ENCODE measurements around the gene PHC2. TPM values are rescaled to one million over a fixed set of nuclear protein-coding genes. Genes with fewer than 3 reads are reported as not detected.

The PHC2 gene
- polyA plus RNA-seq, 1 donor from 2014 or later: 171 TPM

DNA sequence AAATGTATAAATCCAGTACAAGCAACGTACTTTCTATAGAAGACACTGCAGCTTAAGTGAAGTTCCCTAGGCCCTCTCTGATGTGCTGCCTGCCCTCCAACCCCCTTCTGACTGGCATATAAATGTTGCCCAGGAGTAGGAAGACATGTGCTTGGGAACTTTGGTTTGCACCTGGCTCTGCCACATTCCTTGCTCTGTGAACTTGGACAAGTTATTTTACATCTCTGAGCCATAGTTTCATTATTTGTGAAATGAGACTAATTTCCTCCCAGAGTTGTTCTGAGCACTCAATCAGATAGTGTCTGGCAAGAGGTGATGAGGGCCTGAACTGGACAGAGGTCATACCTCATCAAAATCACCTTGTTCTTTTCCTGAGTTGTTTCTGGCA lies 3.5 kb upstream of the PHC2 start:
- no peak for TF ChIP-seq POLR2AphosphoS5 (IDR thresholded peaks at IDR 0.05)
- no peak for TF ChIP-seq SMC3 (conservative IDR thresholded peaks at IDR 0.05; ENCODE audit: poor library complexity)
- TF ChIP-seq, protein P1, sequence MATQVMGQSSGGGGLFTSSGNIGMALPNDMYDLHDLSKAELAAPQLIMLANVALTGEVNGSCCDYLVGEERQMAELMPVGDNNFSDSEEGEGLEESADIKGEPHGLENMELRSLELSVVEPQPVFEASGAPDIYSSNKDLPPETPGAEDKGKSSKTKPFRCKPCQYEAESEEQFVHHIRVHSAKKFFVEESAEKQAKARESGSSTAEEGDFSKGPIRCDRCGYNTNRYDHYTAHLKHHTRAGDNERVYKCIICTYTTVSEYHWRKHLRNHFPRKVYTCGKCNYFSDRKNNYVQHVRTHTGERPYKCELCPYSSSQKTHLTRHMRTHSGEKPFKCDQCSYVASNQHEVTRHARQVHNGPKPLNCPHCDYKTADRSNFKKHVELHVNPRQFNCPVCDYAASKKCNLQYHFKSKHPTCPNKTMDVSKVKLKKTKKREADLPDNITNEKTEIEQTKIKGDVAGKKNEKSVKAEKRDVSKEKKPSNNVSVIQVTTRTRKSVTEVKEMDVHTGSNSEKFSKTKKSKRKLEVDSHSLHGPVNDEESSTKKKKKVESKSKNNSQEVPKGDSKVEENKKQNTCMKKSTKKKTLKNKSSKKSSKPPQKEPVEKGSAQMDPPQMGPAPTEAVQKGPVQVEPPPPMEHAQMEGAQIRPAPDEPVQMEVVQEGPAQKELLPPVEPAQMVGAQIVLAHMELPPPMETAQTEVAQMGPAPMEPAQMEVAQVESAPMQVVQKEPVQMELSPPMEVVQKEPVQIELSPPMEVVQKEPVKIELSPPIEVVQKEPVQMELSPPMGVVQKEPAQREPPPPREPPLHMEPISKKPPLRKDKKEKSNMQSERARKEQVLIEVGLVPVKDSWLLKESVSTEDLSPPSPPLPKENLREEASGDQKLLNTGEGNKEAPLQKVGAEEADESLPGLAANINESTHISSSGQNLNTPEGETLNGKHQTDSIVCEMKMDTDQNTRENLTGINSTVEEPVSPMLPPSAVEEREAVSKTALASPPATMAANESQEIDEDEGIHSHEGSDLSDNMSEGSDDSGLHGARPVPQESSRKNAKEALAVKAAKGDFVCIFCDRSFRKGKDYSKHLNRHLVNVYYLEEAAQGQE (IDR thresholded peaks at IDR 0.05; ENCODE audit: borderline replicate concordance): no peak
- TF ChIP-seq EZH2 (IDR thresholded peaks at IDR 0.05; ENCODE audit: borderline replicate concordance, insufficient read depth, low read length, poor library complexity, severe bottlenecking): no peak
- no peak for TF ChIP-seq MXI1 (conservative IDR thresholded peaks at IDR 0.05; ENCODE audit: poor library complexity, severe bottlenecking)
- TF ChIP-seq, protein P2, sequence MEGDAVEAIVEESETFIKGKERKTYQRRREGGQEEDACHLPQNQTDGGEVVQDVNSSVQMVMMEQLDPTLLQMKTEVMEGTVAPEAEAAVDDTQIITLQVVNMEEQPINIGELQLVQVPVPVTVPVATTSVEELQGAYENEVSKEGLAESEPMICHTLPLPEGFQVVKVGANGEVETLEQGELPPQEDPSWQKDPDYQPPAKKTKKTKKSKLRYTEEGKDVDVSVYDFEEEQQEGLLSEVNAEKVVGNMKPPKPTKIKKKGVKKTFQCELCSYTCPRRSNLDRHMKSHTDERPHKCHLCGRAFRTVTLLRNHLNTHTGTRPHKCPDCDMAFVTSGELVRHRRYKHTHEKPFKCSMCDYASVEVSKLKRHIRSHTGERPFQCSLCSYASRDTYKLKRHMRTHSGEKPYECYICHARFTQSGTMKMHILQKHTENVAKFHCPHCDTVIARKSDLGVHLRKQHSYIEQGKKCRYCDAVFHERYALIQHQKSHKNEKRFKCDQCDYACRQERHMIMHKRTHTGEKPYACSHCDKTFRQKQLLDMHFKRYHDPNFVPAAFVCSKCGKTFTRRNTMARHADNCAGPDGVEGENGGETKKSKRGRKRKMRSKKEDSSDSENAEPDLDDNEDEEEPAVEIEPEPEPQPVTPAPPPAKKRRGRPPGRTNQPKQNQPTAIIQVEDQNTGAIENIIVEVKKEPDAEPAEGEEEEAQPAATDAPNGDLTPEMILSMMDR (IDR thresholded peaks at IDR 0.05; ENCODE audit: poor library complexity, severe bottlenecking): no peak
- no peak for TF ChIP-seq TAF1 (IDR thresholded peaks at IDR 0.05; ENCODE audit: low read depth)
- TF ChIP-seq RAD21 (conservative IDR thresholded peaks at IDR 0.05): no peak
- no peak for TF ChIP-seq EP300 (conservative IDR thresholded peaks at IDR 0.05; ENCODE audit: poor library complexity, severe bottlenecking)
- H2AFZ ChIP-seq (ENCODE audit: low read depth, low read length): no peak overlapping the region
- H3K27me3 ChIP-seq (ENCODE audit: insufficient read depth, low read depth, low read length): no peaks in the 10 kb centered on the region
- H3K36me3 ChIP-seq (ENCODE audit: insufficient read depth, low read length): no peaks in the 10 kb centered on the region
- peaks cover 8% of the 10 kb centered on the region for H3K79me2 ChIP-seq (replicated peaks; ENCODE audit: insufficient read depth, low read length)
- H4K20me1 ChIP-seq (ENCODE audit: insufficient read depth): no peaks in the 10 kb centered on the region
- no peaks in the 10 kb centered on the region for H3F3A ChIP-seq (ENCODE audit: insufficient read depth, low read length, poor library complexity, severe bottlenecking)
- no peaks in the 10 kb centered on the region for H3K9me3 ChIP-seq (ENCODE audit: low read length)
- no peak overlapping the region for H3K9ac ChIP-seq (ENCODE audit: low read length)
- H3K9me2 ChIP-seq (ENCODE audit: insufficient read depth, low read length): no peaks in the 10 kb centered on the region
- no peak overlapping the region for H3K4me2 ChIP-seq (ENCODE audit: low read length)
- no peak overlapping the region for H3K4me3 ChIP-seq (ENCODE audit: low read length)
- H3K27ac ChIP-seq (ENCODE audit: low read length): no peak overlapping the region

DNA sequence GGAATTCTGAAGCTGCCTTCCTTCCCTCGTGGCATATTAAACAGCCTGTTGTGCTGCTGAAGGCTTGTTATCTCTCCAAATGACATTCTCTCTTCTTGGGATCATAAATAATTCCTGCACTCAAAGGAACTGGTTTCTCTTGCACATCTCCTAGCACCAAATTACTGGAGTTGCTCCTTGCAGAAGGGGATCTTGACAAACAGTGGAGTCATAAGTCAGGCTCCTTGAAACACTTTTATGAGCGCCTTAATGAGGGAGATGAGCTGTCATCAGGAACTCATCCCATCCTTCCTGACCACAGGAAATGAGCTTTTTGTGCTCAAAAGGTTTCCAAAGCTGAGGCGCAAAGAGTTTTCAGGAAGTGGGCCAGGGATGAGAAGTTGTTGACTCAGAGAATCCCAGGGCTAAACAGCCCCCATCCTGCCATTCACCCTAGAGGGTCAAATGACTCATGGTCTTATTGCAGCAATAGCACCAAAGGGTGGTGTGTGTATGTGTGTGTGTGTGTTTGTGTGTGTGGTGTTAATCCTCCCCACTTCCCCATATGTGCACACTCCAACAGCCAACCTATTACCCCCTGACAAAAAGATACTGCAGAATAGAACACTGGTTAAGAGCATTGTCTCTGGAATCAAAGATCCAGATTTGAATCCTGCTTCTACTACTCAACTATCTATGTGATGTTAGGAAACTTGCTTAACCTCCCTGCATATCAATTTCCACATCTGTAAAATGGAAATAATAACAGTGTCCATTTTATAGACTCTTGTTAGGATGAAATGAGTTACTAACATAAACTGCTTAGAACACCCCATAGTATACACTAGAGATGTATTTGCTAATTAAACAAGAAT lies 2.8 kb upstream of the PHC2 start:
- Histone ChIP-seq H3K27me3 (ENCODE audit: insufficient read depth, low read depth, low read length) (no peaks in the 10 kb centered on the region), H3K9me3 (ENCODE audit: low read length) (no peaks in the 10 kb centered on the region), H3K4me2 (ENCODE audit: low read length) (no peak overlapping the region), H3K9me2 (ENCODE audit: insufficient read depth, low read length) (no peaks in the 10 kb centered on the region), H3K27ac (ENCODE audit: low read length) (no peak overlapping the region), H3F3A (ENCODE audit: insufficient read depth, low read length, poor library complexity, severe bottlenecking) (no peaks in the 10 kb centered on the region), H4K20me1 (ENCODE audit: insufficient read depth) (no peaks in the 10 kb centered on the region), H2AFZ (ENCODE audit: low read depth, low read length) (no peak overlapping the region), H3K36me3 (ENCODE audit: insufficient read depth, low read length) (no peaks in the 10 kb centered on the region), H3K4me3 (ENCODE audit: low read length) (no peak overlapping the region), H3K9ac (ENCODE audit: low read length) (no peak overlapping the region), H3K79me2 (replicated peaks; ENCODE audit: insufficient read depth, low read length) (peaks cover 14% of the 10 kb centered on the region)
- TF ChIP-seq, protein P1 (IDR thresholded peaks at IDR 0.05; ENCODE audit: borderline replicate concordance): peak; percentile 91
- TF ChIP-seq, protein P2 (IDR thresholded peaks at IDR 0.05; ENCODE audit: poor library complexity, severe bottlenecking): no peak

Measured in neural cell (in vitro differentiated cells).